Neutrophil (primary cell): ENCODE data around the gene NID1.

Source experiments
- H3K27ac ChIP-seq: fragments of 200-600 bp; sonication (generic); 2 replicates; pipeline ENCODE4 v1.5.1; 2016; ENCODE audit warnings: mild to moderate bottlenecking, moderate library complexity
- H3K27me3 ChIP-seq: fragments of 200-600 bp; sonication (generic); 2 replicates; pipeline ENCODE4 v1.6.0; 2016; ENCODE audit warnings: mild to moderate bottlenecking
- H3K36me3 ChIP-seq: fragments of 200-600 bp; sonication (generic); 2 replicates; pipeline ENCODE4 v1.5.1; 2017
- H3K4me1 ChIP-seq, 2 experiments: fragments of 200-600 bp in 1 of 2; sonication (generic) in 1 of 2; 1 replicate in 1 of 2; 2 replicates in 1 of 2; pipeline versions ENCODE4 v1.5.1 to v1.6.1; 2013 to 2016; ENCODE audit warnings: low read depth in 1 of 2, low read length in 1 of 2, mild to moderate bottlenecking in 1 of 2, moderate library complexity in 1 of 2; ENCODE audit not compliant: control insufficient read depth in 1 of 2, insufficient read depth in 1 of 2
- H3K4me3 ChIP-seq, 2 experiments: fragments of 200-600 bp in 1 of 2; sonication (generic) in 1 of 2; 1 replicate in 1 of 2; 2 replicates in 1 of 2; pipeline ENCODE4 v1.5.1; 2013 to 2016; ENCODE audit warnings: low read depth in 1 of 2, low read length in 1 of 2, mild to moderate bottlenecking in 1 of 2, moderate library complexity in 1 of 2
- H3K9me3 ChIP-seq: fragments of 200-600 bp; sonication (generic); 2 replicates; pipeline ENCODE4 v1.5.1; 2016
- TF ChIP-seq, protein P1 (sequence below): fragments of 200-600 bp; sonication (generic); IDR thresholded peaks from 2 replicates; pipeline ENCODE4 v1.5.1; 2016; ENCODE audit warnings: antibody characterized with exemption

Gene NID1

GRCh38 chr1:235941876-235942624, 122.8 kb downstream of the NID1 start:
- TF ChIP-seq, protein P1, sequence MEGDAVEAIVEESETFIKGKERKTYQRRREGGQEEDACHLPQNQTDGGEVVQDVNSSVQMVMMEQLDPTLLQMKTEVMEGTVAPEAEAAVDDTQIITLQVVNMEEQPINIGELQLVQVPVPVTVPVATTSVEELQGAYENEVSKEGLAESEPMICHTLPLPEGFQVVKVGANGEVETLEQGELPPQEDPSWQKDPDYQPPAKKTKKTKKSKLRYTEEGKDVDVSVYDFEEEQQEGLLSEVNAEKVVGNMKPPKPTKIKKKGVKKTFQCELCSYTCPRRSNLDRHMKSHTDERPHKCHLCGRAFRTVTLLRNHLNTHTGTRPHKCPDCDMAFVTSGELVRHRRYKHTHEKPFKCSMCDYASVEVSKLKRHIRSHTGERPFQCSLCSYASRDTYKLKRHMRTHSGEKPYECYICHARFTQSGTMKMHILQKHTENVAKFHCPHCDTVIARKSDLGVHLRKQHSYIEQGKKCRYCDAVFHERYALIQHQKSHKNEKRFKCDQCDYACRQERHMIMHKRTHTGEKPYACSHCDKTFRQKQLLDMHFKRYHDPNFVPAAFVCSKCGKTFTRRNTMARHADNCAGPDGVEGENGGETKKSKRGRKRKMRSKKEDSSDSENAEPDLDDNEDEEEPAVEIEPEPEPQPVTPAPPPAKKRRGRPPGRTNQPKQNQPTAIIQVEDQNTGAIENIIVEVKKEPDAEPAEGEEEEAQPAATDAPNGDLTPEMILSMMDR, result no peak
- H3K27ac ChIP-seq, result peak overlapping the region; percentile 91
- H3K9me3 ChIP-seq, result no peaks in the 10 kb centered on the region
- H3K4me3 ChIP-seq, result peak overlapping the region; percentile 31 to 52
- H3K27me3 ChIP-seq, result no peaks in the 10 kb centered on the region
- no peaks in the 10 kb centered on the region for H3K36me3 ChIP-seq
- peaks cover 100% of the 10 kb centered on the region in 2 experiments for H3K4me1 ChIP-seq

DNA sequence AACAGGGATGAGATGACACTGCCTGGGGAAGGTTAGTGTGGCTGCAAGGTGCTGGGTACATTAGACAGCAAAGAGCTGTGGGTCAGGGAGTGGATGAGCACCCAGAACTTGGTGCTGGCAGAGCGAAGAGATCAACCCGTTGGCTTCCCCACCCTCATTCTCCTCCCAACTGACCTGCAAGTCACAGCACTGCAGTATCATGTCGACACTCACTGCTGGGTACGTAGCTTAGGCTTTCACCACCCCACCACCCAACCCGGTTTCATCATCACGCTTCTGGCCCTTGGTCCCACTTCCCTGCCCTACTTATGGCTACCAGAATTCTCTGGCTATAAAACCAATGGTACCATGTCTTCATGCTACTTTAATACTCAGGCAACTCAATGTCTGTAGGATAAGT, 124.6 kb downstream of the NID1 start:
- Histone ChIP-seq H3K27me3 (no peaks in the 10 kb centered on the region), H3K27ac (peak overlapping the region; percentile 91), H3K36me3 (no peaks in the 10 kb centered on the region), H3K4me1 (peaks cover 99 to 100% of the 10 kb centered on the region in 2 experiments), H3K9me3 (no peaks in the 10 kb centered on the region), H3K4me3 (peak overlapping the region; percentile 28 to 52)
- TF ChIP-seq, protein P1, result no peak

DNA sequence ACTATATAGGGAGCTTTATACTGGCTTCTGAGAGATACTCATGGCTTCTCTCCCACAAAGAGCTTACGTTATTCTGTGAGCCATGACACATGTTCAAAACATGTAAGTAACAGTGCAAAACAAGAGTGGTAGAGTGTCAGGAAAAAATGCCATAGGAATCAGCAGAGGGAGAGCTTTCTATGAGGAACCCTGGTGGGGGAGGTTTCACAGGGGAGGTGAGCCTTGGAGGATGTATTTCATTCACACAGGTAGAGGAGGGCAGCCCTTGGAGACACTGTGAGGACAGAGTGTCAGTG, 125.5 kb downstream of the NID1 start:
- H3K27me3 ChIP-seq, result no peaks in the 10 kb centered on the region
- TF ChIP-seq, protein P1, result no peak
- H3K27ac ChIP-seq, result peak overlapping the region; percentile 91
- peak overlapping the region; percentile 28 to 52 for H3K4me3 ChIP-seq
- H3K9me3 ChIP-seq, result no peaks in the 10 kb centered on the region
- H3K36me3 ChIP-seq, result no peaks in the 10 kb centered on the region
- peaks cover 99 to 100% of the 10 kb centered on the region in 2 experiments for H3K4me1 ChIP-seq

DNA sequence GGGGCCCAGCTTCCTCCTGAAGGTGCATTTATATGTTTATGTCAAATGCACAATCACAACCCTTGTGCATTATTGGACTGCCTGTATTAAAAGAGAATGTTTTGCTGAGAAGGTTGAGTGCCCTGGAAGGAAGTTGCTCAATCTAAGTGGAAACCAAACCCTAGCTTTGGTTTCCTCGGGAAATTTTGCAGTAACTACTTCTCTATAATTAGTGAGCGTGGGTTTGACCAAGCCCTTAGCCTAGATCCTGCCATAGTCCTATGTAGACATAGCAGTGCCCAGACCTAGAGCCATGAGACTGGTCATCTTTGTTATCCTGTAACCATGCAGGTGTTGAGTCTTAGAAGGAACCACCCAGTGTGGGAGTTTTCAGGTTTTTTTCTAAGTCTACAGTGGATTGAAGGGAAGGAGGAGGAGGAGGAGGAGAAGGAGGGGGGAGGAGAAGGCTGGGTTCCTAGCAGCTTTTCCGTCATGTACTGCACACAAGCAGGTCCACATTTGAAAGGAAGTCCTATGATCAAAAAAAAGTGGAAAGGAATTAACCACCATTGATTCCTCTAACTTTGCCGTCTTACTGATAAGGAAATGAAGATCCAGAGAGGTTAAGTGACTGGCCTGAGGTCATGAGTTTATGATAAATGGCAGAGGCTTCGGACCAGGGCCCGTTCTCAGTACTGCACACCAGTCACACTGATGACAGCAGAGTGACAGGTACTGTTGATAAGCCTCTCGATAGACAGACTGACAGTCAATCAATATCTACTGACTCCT, 126.0 kb downstream of the NID1 start:
- Histone ChIP-seq H3K9me3 (no peaks in the 10 kb centered on the region), H3K27ac (peak overlapping the region; percentile 91), H3K4me3 (peak overlapping the region; percentile 28 to 52), H3K4me1 (peaks cover 99 to 100% of the 10 kb centered on the region in 2 experiments), H3K27me3 (no peaks in the 10 kb centered on the region), H3K36me3 (no peaks in the 10 kb centered on the region)
- TF ChIP-seq, protein P1, result no peak

DNA sequence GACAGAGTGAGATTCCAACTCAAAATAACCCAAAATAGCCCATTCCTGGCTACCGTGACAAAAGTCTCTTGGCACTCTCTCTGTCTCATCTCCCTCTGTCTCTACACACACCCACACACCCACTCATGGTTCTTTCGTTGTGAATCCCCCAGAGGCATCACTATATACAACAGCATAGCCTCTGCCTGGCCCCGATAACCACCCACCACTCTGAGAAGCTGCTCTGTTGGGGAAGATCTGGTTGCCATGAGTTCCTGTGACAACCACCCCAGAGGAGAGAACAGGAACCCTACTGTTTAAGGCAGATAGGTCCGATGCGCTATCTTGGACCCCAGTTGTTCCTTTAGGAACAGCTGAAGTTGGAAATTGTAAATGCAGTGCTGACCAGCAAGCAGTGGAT, 127.8 kb downstream of the NID1 start:
- TF ChIP-seq, protein P1, result no peak
- Histone ChIP-seq H3K27ac (peak overlapping the region; percentile 91), H3K36me3 (no peaks in the 10 kb centered on the region), H3K4me1 (peaks cover 99 to 100% of the 10 kb centered on the region in 2 experiments), H3K27me3 (no peaks in the 10 kb centered on the region), H3K9me3 (no peaks in the 10 kb centered on the region), H3K4me3 (peak overlapping the region; percentile 19 to 26)
